ENCODE measurements around the gene KCNIP4.

DNA sequence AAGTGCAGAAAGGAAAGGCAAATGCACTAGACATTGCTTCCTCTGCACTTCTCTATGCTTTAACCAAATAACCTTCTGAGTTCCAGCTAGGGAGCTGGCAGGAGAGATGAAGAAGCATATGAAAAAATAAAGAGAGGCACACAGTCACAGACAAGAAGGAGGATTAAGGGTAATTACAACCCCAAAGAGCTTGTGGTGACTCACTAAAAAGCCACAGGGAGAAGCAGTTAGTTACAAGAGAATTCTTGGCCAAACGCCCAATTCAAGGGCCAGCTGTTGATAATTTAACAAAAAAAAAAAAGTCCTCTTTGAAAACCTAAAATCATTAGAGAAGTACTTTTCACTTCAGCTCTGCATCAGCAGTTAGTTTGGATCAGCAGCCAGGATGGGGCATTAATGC lies 478.0 kb downstream of the KCNIP4 start:
- TF ChIP-seq, protein P1, sequence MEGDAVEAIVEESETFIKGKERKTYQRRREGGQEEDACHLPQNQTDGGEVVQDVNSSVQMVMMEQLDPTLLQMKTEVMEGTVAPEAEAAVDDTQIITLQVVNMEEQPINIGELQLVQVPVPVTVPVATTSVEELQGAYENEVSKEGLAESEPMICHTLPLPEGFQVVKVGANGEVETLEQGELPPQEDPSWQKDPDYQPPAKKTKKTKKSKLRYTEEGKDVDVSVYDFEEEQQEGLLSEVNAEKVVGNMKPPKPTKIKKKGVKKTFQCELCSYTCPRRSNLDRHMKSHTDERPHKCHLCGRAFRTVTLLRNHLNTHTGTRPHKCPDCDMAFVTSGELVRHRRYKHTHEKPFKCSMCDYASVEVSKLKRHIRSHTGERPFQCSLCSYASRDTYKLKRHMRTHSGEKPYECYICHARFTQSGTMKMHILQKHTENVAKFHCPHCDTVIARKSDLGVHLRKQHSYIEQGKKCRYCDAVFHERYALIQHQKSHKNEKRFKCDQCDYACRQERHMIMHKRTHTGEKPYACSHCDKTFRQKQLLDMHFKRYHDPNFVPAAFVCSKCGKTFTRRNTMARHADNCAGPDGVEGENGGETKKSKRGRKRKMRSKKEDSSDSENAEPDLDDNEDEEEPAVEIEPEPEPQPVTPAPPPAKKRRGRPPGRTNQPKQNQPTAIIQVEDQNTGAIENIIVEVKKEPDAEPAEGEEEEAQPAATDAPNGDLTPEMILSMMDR (conservative IDR thresholded peaks at IDR 0.05; ENCODE audit: low read depth in 2 of 2) = no peak
- TF ChIP-seq EZH2 (IDR thresholded peaks at IDR 0.05; ENCODE audit: low read depth, unreplicated experiment) = no peak
- TF ChIP-seq POLR2AphosphoS5 (IDR thresholded peaks at IDR 0.05; ENCODE audit: low read depth) = no peak
- no peak for TF ChIP-seq EZH2phosphoT487 (IDR thresholded peaks at IDR 0.05; ENCODE audit: unreplicated experiment)
